Measurements from ENCODE around the gene CAMP. TPM values are rescaled to one million over a fixed set of nuclear protein-coding genes. Genes with fewer than 3 reads are reported as not detected.
"Not testable (repeated sequence)": the region's sequence is repeated elsewhere in the genome, so short reads cannot be mapped to it uniquely, and the experiment has no call there.

Gene CAMP
- total RNA-seq, 1 donor from 2014 or later, result 2.0 TPM

GRCh38 chr3:48210534-48210933 lies 12.8 kb upstream of the CAMP start:
- intact Hi-C loops (cut with DNase I); ATAC-seq; DNase-seq (ENCODE audit: low spot score): not testable (repeated sequence)

- intact Hi-C loops (cut with DNase I); ATAC-seq; DNase-seq (ENCODE audit: low spot score): not testable (repeated sequence)
Measured at GRCh38 chr3:48211776-48212175, 11.5 kb upstream of the CAMP start.

- intact Hi-C loops (cut with DNase I), result no loop called here
- no peak for ATAC-seq
- no peak for DNase-seq (ENCODE audit: low spot score)
Measured at GRCh38 chr3:48214225-48214624, 9.1 kb upstream of the CAMP start.

DNA sequence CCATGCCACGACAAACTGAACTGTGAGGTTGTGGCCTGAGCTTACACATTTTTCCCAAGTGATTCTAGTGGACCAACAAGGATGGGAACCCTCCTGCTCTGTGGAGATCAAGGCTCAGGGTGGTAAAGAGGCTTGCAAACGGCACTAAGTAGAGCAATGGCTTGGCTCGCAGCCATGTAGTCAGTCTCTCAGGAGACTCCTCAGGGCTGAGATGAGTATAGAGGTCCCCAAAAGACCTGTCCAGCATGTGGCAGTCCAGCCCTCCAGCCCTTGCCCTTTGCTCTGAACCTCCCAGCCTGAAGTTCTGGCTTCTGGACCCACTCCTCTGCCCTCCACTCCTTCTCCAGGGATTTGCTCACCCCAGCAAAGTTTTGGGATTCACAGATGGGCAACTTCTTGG lies 8.3 kb upstream of the CAMP start:
- intact Hi-C loops (cut with DNase I), result no loop called here
- peak; percentile 75 for DNase-seq (ENCODE audit: low spot score)

DNA sequence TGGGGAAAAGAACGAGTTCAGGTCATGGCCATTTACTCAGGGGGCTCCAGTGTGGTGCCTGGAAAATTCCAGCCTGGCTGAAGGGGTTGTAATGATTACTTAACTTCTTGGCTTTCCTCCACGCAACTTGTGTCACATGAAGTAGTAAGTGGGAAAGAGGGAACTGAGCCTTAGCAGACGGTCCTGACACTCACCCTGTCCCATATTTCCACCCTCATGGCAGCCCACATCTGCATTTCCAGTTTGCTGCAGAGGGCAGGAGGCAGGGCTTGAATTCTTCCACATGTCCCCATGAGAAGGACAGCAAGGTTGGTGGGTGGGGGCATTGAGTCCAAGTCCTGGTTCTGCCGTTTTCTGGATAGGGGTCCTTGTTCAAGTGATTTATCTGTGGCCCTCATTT lies 7.8 kb upstream of the CAMP start:
- no peak for DNase-seq (ENCODE audit: low spot score)
- ATAC-seq, result peak; percentile 93
- intact Hi-C loops (cut with DNase I), result no loop called here

More for the DNA sequence above, 8.3 kb upstream of the CAMP start:
- ATAC-seq, result peak; percentile 68

DNA sequence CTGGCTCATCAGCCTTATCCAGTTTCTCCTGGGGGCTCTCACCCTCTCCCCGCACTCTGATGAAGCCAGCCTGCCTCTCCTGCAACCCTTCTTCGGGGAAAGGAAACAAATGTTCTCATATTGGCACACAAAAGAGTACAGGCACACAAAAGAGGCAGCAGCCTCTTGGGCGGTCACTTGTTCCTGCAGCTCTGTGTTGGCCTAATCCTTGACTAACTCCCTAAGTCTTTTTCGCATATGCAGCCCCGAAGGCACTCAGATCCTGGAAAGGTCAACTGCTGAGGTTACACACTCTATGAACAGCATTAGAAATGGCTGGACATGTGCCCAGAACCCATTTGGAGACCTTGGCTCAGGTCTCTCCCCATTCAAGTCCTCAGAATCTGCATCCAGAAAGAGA lies 7.4 kb upstream of the CAMP start:
- DNase-seq (ENCODE audit: low spot score) (no peak), ATAC-seq (peak; percentile 86)
- intact Hi-C loops (cut with DNase I), result no loop called here

- ATAC-seq, result no peak
- no peak for DNase-seq (ENCODE audit: low spot score)
- intact Hi-C loops (cut with DNase I), result no loop called here
Measured at GRCh38 chr3:48217449-48217848, 5.8 kb upstream of the CAMP start.

DNA sequence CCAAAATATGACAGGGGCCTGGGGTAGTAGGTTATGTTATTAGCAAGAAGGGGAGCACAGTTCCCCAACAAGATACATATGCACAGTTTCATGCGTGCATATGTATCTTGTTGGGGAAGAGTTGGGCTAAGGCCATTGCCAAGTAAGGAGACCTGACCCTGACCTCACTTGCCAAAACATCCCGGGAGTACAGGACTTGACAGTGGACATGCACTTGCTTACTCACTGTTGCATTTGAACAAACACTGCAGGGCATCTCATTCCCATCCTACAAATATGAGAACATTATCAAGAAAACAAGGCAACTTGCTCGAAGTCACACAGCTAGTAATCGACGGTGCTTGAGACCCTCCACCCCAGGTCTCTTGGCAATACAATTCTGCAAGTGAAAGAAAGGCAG lies 4.8 kb upstream of the CAMP start:
- ATAC-seq (no peak), DNase-seq (ENCODE audit: low spot score) (no peak)
- intact Hi-C loops (cut with DNase I), result no loop called here

DNA sequence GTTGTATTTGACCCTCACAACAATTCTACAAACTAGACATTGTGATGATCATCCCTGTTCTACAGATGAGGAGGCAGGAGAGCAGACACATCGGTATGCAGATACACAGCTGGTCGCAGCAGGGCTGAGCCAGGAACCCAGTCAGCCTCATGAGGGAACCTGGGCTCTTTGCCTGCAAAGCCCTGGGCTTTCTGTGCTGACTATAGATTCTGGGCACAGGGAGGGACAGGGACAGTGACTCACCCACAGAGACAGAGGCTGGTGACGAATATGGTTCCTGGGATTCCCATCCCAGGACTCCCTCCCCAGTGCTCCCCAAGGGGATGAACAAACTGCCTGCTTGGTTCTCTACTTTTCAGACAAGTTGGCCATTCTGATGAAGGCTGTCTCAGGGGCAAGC lies 3.8 kb upstream of the CAMP start:
- no peak for DNase-seq (ENCODE audit: low spot score)

GRCh38 chr3:48220746-48221145 lies 2.5 kb upstream of the CAMP start:
- intact Hi-C loops (cut with DNase I), result no loop called here
- ATAC-seq (no peak), DNase-seq (ENCODE audit: low spot score) (no peak)

More for the DNA sequence above, 3.8 kb upstream of the CAMP start:
- no peak for ATAC-seq
- intact Hi-C loops (cut with DNase I), result no loop called here

- ATAC-seq (no peak), DNase-seq (ENCODE audit: low spot score) (no peak)
- intact Hi-C loops (cut with DNase I), result no loop called here
Measured at GRCh38 chr3:48225587-48225986, 2.3 kb downstream of the CAMP start.

DNA sequence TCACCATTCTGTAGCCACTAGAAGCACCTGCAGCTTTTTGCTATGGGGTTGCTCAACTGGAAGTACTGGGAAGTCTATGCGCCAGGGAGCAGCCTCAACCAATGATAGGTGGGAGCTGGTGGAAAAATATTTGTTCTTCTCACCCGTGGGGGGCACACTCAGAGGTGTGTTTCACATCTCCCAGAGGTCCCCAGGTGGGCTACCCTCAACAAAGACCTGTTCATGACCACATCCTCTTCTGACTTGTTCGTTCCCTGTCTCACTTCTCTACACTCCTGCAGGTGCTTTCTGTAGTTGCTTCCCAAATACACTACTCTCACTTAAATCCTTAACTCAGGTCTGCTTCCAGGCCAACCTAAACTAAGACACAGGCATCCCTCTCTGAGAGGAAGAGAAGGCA lies 3.6 kb downstream of the CAMP start:
- DNase-seq (ENCODE audit: low spot score), result no peak
- intact Hi-C loops (cut with DNase I), result no loop called here
- ATAC-seq, result no peak

GRCh38 chr3:48232232-48232631 lies 8.9 kb downstream of the CAMP start:
- intact Hi-C loops (cut with DNase I), result no loop called here
- no peak for DNase-seq (ENCODE audit: low spot score)
- peak; percentile 80 for ATAC-seq

GRCh38 chr3:48232734-48233133 lies 9.4 kb downstream of the CAMP start:
- intact Hi-C loops (cut with DNase I), result no loop called here
- peak; percentile 79 for DNase-seq (ENCODE audit: low spot score)
- ATAC-seq, result peak; percentile 92

- ATAC-seq, result no peak
- DNase-seq (ENCODE audit: low spot score), result no peak
- intact Hi-C loops (cut with DNase I), result no loop called here
Measured at GRCh38 chr3:48233542-48233941, 10.2 kb downstream of the CAMP start.

GRCh38 chr3:48236531-48236930 lies 13.2 kb downstream of the CAMP start:
- no peak for DNase-seq (ENCODE audit: low spot score)
- no peak for ATAC-seq
- intact Hi-C loops (cut with DNase I), result no loop called here

DNA sequence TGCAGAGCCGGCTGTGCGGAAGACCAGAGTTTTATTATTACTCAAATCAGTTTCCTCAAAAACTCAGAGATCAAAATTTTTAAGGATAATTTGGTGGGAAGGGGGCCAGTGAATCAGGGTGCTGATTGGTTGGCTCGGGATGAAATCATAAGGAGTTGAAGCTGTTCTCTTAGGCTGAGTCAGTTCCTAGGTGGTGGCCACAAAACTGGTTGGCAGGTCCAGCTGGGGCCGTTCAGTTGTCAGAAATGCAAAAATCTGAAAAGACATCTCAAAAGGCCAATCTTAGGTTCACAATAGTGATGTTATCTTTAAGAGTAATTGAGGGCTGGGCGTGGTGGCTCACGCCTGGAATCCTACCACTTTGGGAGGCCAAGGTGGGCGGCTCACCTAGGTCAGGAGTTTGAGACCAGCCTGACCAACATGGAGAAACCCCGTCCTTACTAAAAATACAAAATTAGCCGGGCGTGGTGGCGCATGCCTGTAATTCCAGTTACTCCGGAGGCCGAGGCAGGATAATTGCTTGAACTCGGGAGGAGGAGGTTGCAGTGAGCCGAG lies 15.3 kb downstream of the CAMP start:
- peak; percentile 7 for DNase-seq (ENCODE audit: low spot score)
- no peak for ATAC-seq
- intact Hi-C loops (cut with DNase I), result no loop called here

DNA sequence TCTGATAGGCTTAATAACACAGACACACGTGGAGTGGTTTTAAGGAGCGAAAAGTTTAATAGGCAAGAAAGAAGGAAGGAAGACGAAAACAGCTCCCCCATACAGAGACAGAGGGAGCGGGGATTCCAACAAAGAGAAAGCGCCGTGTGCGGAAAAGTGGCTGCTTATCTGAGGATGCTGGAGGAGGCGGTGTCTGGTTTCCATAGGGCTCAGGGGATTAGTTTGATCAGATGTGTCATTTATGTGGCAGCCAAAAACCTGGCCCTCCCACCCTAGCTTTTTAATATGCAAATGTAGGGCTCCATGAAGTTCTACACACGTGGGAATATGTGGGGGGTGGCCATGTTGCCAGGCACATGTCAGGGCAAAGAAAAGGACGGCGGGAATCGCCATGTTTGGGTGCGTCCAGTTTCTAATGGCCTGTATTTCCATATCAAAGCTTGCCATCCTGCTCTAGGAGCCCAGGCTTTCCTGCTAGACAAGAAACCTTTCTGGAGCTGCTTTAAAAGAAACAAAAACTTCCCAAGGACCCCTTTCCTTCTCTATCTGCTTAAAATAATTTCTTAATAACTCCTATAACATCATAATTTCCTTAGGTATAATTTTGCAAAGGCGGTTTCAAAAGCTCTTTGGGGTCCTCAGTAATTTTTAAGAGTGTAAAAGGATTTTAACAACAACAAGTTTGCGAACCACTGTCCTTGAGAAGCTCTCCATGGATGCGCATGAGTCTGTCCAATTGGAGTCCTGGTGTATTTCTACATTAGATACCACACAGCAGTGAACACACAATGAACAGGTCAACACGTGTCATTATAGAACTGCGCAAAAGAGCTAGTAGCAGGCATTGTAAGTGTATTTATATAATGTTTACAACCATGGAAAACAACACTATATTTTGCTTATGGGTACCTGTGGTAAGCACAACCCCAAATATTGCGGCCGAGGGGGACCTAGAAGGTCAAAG lies 17.0 kb downstream of the CAMP start:
- ATAC-seq, result no peak

GRCh38 chr3:48241796-48242455 lies 18.6 kb downstream of the CAMP start:
- ATAC-seq (no peak), DNase-seq (ENCODE audit: low spot score) (no peak)
- intact Hi-C loops (cut with DNase I), result no loop called here

More for the DNA sequence above, 17.0 kb downstream of the CAMP start:
- intact Hi-C loops (cut with DNase I), result no loop called here
- DNase-seq (ENCODE audit: low spot score), result peak; percentile 48

GRCh38 chr3:48243886-48244285 lies 20.6 kb downstream of the CAMP start:
- ATAC-seq (no peak), DNase-seq (ENCODE audit: low spot score) (no peak)
- intact Hi-C loops (cut with DNase I), result no loop called here
